SK-N-SH (cell line): ENCODE data around the gene EMP3. TPM values are rescaled to one million over a fixed set of nuclear protein-coding genes. Genes with fewer than 3 reads are reported as not detected.

Source experiments
- CTCF ChIA-PET: fragments of 300-600, 350-600 bp; formaldehyde crosslinking; extraction: SDS; loops from one replicate; lab custom pipeline; 2021; lab: Yijun Ruan, JAX
- POLR2A ChIA-PET: fragments of 350-600 bp; sonication (Branson Sonifier 250); formaldehyde crosslinking; extraction: SDS; loops from one replicate; lab custom pipeline; 2020; ENCODE audit warnings: antibody characterized with exemption, inconsistent platforms; lab: Yijun Ruan, JAX
- DNase-seq: peaks from one replicate; pipeline ENCODE4 v3.0.0; 2012
- H2AFZ ChIP-seq: fragments of 200-600 bp; sonication (generic); 2 replicates; pipeline ENCODE4 v1.8.1; 2016; ENCODE audit warnings: antibody characterized with exemption, mild to moderate bottlenecking, low read depth
- H3F3A ChIP-seq: fragments of 200-600 bp; sonication (generic); replicated peaks from 2 replicates; pipeline ENCODE3; 2016; ENCODE audit warnings: antibody characterized with exemption, mild to moderate bottlenecking; ENCODE audit not compliant: insufficient read depth
- H3K27ac ChIP-seq, 2 experiments: fragments of 200-500 bp in 1 of 2; fragments of 200-600 bp in 1 of 2; sonication (Bioruptor generic) in 1 of 2; sonication (generic), shearing (Covaris generic) in 1 of 2; 2 replicates each; pipeline versions ENCODE4 v1.5.1 to v1.6.1; 2014 to 2016; ENCODE audit warnings: low read depth in 2 of 2, inconsistent platforms in 1 of 2, low read length in 1 of 2, mild to moderate bottlenecking in 1 of 2, mixed read lengths in 1 of 2
- H3K27me3 ChIP-seq: fragments of 200-600 bp; sonication (generic), shearing (Covaris generic); 2 replicates; pipeline ENCODE4 v1.6.1; 2016; ENCODE audit warnings: mixed run types; ENCODE audit not compliant: insufficient read depth
- H3K36me3 ChIP-seq, 2 experiments: fragments of 200-500 bp in 1 of 2; fragments of 200-600 bp in 1 of 2; sonication (Bioruptor generic) in 1 of 2; sonication (generic) in 1 of 2; replicated peaks in 1 of 2; 2 replicates each; pipeline versions ENCODE3 to v1.5.1; 2014 to 2016; ENCODE audit warnings: low read length in 1 of 2, mild to moderate bottlenecking in 1 of 2; ENCODE audit not compliant: insufficient read depth in 2 of 2, control insufficient read depth in 1 of 2
- H3K4me1 ChIP-seq, 2 experiments: fragments of 200-500 bp in 1 of 2; fragments of 200-600 bp in 1 of 2; sonication (Bioruptor generic) in 1 of 2; sonication (generic), shearing (Covaris generic) in 1 of 2; 2 replicates each; pipeline versions ENCODE4 v1.5.1 to v1.6.1; 2014 to 2016; ENCODE audit warnings: low read depth in 1 of 2, low read length in 1 of 2, mixed run types in 1 of 2; ENCODE audit not compliant: insufficient read depth in 2 of 2, control insufficient read depth in 1 of 2
- H3K4me2 ChIP-seq: fragments of 200-600 bp; sonication (generic), shearing (Covaris generic); 2 replicates; pipeline ENCODE4 v1.6.1; 2017; ENCODE audit warnings: mixed run types
- H3K4me3 ChIP-seq, 2 experiments: fragments of 200-500 bp in 1 of 2; fragments of 200-600 bp in 1 of 2; sonication (Bioruptor generic) in 1 of 2; sonication (generic), shearing (Covaris generic) in 1 of 2; 2 replicates each; pipeline versions ENCODE4 v1.5.1 to v1.8.1; 2014 to 2016; ENCODE audit warnings: low read depth in 2 of 2, inconsistent platforms in 1 of 2, low read length in 1 of 2, mild to moderate bottlenecking in 1 of 2, mixed read lengths in 1 of 2, moderate library complexity in 1 of 2
- H3K79me2 ChIP-seq: fragments of 200-600 bp; sonication (generic); 2 replicates; pipeline ENCODE4 v1.8.1; 2017; ENCODE audit warnings: mild to moderate bottlenecking; ENCODE audit not compliant: insufficient read depth
- H3K9ac ChIP-seq: fragments of 200-600 bp; sonication (generic); 2 replicates; pipeline ENCODE4 v1.6.1; 2017; ENCODE audit warnings: mixed run types
- H3K9me2 ChIP-seq: fragments of 200-600 bp; sonication (generic); 2 replicates; pipeline ENCODE4 v1.6.1; 2017; ENCODE audit warnings: mixed run types
- H3K9me3 ChIP-seq: fragments of 200-600 bp; sonication (generic); 2 replicates; pipeline ENCODE4 v1.6.1; 2017; ENCODE audit warnings: mixed run types, mild to moderate bottlenecking, moderate library complexity
- H4K20me1 ChIP-seq: fragments of 200-600 bp; sonication (generic); 2 replicates; pipeline ENCODE4 v1.6.1; 2017; ENCODE audit warnings: mild to moderate bottlenecking, mixed run types; ENCODE audit not compliant: insufficient read depth
- ELF1 ChIP-seq: IDR thresholded peaks from 2 replicates; pipeline ENCODE4 v1.4.0; 2012
- EP300 ChIP-seq, 2 experiments: IDR thresholded peaks; 2 replicates each; pipeline versions ENCODE4 v1.4.0 to v1.6.1; 2012; ENCODE audit warnings: borderline replicate concordance in 1 of 2, low read depth in 1 of 2, low read length in 1 of 2
- EZH2phosphoT487 ChIP-seq: fragments of 200-600 bp; sonication (generic); IDR thresholded peaks from 2 replicates; pipeline ENCODE4 v1.6.1; 2017; ENCODE audit warnings: low read depth, mixed run types, mild to moderate bottlenecking, antibody characterized with exemption, moderate library complexity, borderline replicate concordance
- FOXM1 ChIP-seq: IDR thresholded peaks from 2 replicates; pipeline ENCODE4 v1.4.0; 2012; ENCODE audit warnings: low read depth, mild to moderate bottlenecking
- GABPA ChIP-seq: IDR thresholded peaks from 2 replicates; pipeline ENCODE4 v1.4.0; 2012; ENCODE audit warnings: low read depth, mild to moderate bottlenecking
- JUND ChIP-seq: IDR thresholded peaks from 2 replicates; pipeline ENCODE4 v1.4.0; 2012
- MXI1 ChIP-seq: IDR thresholded peaks from 2 replicates; pipeline ENCODE4 v1.6.1; 2012; ENCODE audit warnings: mild to moderate bottlenecking, low read depth, low read length, improper control_type of control experiment
- NFIC ChIP-seq: IDR thresholded peaks from 2 replicates; pipeline ENCODE4 v1.4.0; 2012; ENCODE audit warnings: borderline replicate concordance
- NRF1 ChIP-seq: IDR thresholded peaks from 2 replicates; pipeline ENCODE4 v1.6.1; 2012; ENCODE audit warnings: low read depth, mild to moderate bottlenecking, low read length
- POLR2AphosphoS5 ChIP-seq: IDR thresholded peaks from 2 replicates; pipeline ENCODE4 v1.6.1; 2012; ENCODE audit warnings: low read depth, low read length
- RCOR1 ChIP-seq: fragments of 150-350 bp; IDR thresholded peaks from 2 replicates; pipeline ENCODE4 v1.6.1; 2017; ENCODE audit warnings: antibody characterized with exemption, low read length
- RFX5 ChIP-seq: IDR thresholded peaks from 2 replicates; pipeline ENCODE4 v1.6.1; 2012; ENCODE audit warnings: mild to moderate bottlenecking, improper control_type of control experiment, low read length
- RXRA ChIP-seq: IDR thresholded peaks from 2 replicates; pipeline ENCODE4 v1.4.0; 2012; ENCODE audit warnings: low read depth, mild to moderate bottlenecking, borderline replicate concordance
- SMC3 ChIP-seq: IDR thresholded peaks from 2 replicates; pipeline ENCODE4 v1.6.1; 2012; ENCODE audit warnings: low read depth, low read length, improper control_type of control experiment
- TAF1 ChIP-seq: IDR thresholded peaks from 2 replicates; pipeline ENCODE4 v1.6.1; 2012; ENCODE audit warnings: low read depth, mild to moderate bottlenecking, low read length, moderate library complexity, borderline replicate concordance
- TCF12 ChIP-seq: IDR thresholded peaks from 2 replicates; pipeline ENCODE4 v1.4.0; 2012
- YY1 ChIP-seq: IDR thresholded peaks from 2 replicates; pipeline ENCODE4 v1.4.0; 2012; ENCODE audit warnings: low read depth, mild to moderate bottlenecking
- whole genome bisulfite sequencing: methylation state at CpG from one replicate; pipeline ENCODE4 v1.1.6; 2017; ENCODE audit warnings: low lambda C conversion rate; 5-methylcytosine and 5-hydroxymethylcytosine counted together
- polyA plus RNA-seq, 3 experiments: library from polyadenylated mRNA; depleted of rRNA; stranded (reverse); fragments of >200 nt; gene quantifications; 2 replicates each; pipeline ENCODE4 v1.2.3, GENCODE V29; 2012
- TF ChIP-seq, protein P1 (sequence below): IDR thresholded peaks from 2 replicates; pipeline ENCODE4 v1.4.0; 2012; ENCODE audit warnings: low read depth, borderline replicate concordance
- TF ChIP-seq, protein P2 (sequence below): IDR thresholded peaks from 2 replicates; pipeline ENCODE4 v1.4.0; 2012; ENCODE audit warnings: low read depth, borderline replicate concordance
- TF ChIP-seq, protein P3 (sequence below): fragments of 150-350 bp; IDR thresholded peaks from 2 replicates; pipeline ENCODE4 v1.6.1; 2016; ENCODE audit warnings: mild to moderate bottlenecking, low read depth, low read length
- TF ChIP-seq, protein P4 (sequence below): fragments of 200-600 bp; sonication (generic); IDR thresholded peaks from 2 replicates; pipeline ENCODE4 v1.6.1; 2017; ENCODE audit warnings: antibody characterized with exemption, mild to moderate bottlenecking, moderate library complexity
- TF ChIP-seq, protein P5 (sequence below): IDR thresholded peaks from 2 replicates; pipeline ENCODE4 v1.4.0; 2012; ENCODE audit warnings: low read depth

The EMP3 gene
- polyA plus RNA-seq, 1 of the 3 experiments (the other 2 are of a cell fraction) = 263 TPM

DNA sequence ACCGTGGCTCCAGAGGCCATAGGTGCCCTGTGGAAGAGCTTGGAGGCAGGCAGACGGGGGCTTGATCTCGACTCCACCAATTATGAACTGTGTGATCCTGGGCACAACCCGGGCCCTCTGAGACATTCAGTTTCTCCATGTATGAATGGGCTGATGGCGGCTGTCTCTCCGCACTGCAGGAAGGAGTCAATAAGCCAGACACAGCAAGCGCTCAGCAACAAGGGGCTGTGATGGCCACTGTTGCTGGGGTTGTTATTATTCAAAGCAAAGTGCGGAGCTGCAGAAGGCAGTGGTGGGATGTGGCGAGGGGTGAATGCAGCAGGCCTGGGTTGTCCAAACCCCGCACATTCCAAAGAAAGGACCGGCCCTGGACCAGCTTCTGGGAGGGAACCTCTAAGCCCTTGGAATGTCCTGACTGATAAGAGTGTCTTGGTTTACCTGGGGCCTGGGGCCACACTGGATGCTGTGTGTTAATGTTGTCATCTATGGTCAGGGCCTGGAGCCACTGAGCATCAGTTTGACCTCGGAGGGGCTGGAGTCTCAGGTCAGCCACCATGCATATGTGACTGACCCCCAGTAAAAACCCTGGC is 30.1 kb downstream of the EMP3 start:
- no peak overlapping the region for H2AFZ ChIP-seq
- CTCF ChIA-PET = no interaction called here

DNA sequence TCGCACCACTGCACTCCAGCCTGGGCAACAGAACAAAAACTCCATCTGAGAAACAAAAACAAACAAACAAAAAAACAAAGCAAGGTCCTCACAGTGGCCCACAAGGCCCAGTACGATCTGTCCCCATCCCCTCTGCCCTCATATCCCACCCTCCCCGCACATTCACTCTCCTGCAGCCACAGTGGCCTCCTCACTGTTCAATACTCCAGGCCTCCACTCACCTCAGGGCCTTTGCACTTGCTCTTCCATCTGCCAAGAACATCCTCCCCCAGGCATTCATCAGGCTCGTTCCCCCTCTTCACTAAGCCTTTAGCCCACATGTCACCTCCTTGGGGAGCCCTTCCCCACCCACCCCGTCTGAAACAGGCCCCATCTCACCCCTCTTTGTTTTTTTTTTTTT is 33.8 kb downstream of the EMP3 start:
- Histone ChIP-seq H3K9me2 (no peaks in the 10 kb centered on the region), H3K4me2 (no peak overlapping the region), H3K36me3 (no peaks in the 10 kb centered on the region)

More for the DNA sequence above, 30.1 kb downstream of the EMP3 start:
- H3K4me2 ChIP-seq = no peak overlapping the region
- no peak overlapping the region for H3K4me3 ChIP-seq
- H3K27ac ChIP-seq = no peak overlapping the region
- H3K27me3 ChIP-seq = no peaks in the 10 kb centered on the region
- H3K36me3 ChIP-seq = no peaks in the 10 kb centered on the region
- H4K20me1 ChIP-seq = no peaks in the 10 kb centered on the region
- H3K9me3 ChIP-seq = no peaks in the 10 kb centered on the region
- DNase-seq = no peak
- WGBS = 90% methylated on average over 12 of the region's 12 CpGs
- H3K9me2 ChIP-seq = no peaks in the 10 kb centered on the region
- no peaks in the 10 kb centered on the region for H3K79me2 ChIP-seq
- peaks cover 5% of the 10 kb centered on the region for H3F3A ChIP-seq
- no peak overlapping the region for H3K9ac ChIP-seq
- POLR2A ChIA-PET = no interaction called here
- TF ChIP-seq ELF1 (no peak), FOXM1 (no peak), NFIC (no peak), SMC3 (no peak), GABPA (no peak), JUND (no peak), MXI1 (no peak), TCF12 (no peak), RXRA (no peak), EZH2phosphoT487 (no peak), TAF1 (no peak), RFX5 (no peak), EP300 (IDR thresholded peaks at IDR 0.05; ENCODE audit: borderline replicate concordance in 1 of 2, low read depth in 1 of 2, low read length in 1 of 2) (no peak), YY1 (no peak), RCOR1 (no peak)
- TF ChIP-seq, protein P1, sequence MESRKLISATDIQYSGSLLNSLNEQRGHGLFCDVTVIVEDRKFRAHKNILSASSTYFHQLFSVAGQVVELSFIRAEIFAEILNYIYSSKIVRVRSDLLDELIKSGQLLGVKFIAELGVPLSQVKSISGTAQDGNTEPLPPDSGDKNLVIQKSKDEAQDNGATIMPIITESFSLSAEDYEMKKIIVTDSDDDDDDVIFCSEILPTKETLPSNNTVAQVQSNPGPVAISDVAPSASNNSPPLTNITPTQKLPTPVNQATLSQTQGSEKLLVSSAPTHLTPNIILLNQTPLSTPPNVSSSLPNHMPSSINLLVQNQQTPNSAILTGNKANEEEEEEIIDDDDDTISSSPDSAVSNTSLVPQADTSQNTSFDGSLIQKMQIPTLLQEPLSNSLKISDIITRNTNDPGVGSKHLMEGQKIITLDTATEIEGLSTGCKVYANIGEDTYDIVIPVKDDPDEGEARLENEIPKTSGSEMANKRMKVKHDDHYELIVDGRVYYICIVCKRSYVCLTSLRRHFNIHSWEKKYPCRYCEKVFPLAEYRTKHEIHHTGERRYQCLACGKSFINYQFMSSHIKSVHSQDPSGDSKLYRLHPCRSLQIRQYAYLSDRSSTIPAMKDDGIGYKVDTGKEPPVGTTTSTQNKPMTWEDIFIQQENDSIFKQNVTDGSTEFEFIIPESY = no peak
- TF ChIP-seq, protein P2, sequence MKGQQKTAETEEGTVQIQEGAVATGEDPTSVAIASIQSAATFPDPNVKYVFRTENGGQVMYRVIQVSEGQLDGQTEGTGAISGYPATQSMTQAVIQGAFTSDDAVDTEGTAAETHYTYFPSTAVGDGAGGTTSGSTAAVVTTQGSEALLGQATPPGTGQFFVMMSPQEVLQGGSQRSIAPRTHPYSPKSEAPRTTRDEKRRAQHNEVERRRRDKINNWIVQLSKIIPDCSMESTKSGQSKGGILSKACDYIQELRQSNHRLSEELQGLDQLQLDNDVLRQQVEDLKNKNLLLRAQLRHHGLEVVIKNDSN = no peak
- H3K4me1 ChIP-seq = peaks cover 0 to 2% of the 10 kb centered on the region in 2 experiments; a peak in 1 of 4 replicates

More for the DNA sequence above, 33.8 kb downstream of the EMP3 start:
- no peak overlapping the region for H3K9ac ChIP-seq
- H3K4me3 ChIP-seq = no peak overlapping the region
- H3K4me1 ChIP-seq = peaks cover 0 to 4% of the 10 kb centered on the region in 2 experiments; a peak in 1 of 4 replicates
- no peaks in the 10 kb centered on the region for H3K79me2 ChIP-seq
- no peak overlapping the region for H2AFZ ChIP-seq
- no peaks in the 10 kb centered on the region for H3K27me3 ChIP-seq
- TF ChIP-seq, protein P3, sequence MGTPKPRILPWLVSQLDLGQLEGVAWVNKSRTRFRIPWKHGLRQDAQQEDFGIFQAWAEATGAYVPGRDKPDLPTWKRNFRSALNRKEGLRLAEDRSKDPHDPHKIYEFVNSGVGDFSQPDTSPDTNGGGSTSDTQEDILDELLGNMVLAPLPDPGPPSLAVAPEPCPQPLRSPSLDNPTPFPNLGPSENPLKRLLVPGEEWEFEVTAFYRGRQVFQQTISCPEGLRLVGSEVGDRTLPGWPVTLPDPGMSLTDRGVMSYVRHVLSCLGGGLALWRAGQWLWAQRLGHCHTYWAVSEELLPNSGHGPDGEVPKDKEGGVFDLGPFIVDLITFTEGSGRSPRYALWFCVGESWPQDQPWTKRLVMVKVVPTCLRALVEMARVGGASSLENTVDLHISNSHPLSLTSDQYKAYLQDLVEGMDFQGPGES = no peak
- TF ChIP-seq RFX5 = no peak
- TF ChIP-seq, protein P4, sequence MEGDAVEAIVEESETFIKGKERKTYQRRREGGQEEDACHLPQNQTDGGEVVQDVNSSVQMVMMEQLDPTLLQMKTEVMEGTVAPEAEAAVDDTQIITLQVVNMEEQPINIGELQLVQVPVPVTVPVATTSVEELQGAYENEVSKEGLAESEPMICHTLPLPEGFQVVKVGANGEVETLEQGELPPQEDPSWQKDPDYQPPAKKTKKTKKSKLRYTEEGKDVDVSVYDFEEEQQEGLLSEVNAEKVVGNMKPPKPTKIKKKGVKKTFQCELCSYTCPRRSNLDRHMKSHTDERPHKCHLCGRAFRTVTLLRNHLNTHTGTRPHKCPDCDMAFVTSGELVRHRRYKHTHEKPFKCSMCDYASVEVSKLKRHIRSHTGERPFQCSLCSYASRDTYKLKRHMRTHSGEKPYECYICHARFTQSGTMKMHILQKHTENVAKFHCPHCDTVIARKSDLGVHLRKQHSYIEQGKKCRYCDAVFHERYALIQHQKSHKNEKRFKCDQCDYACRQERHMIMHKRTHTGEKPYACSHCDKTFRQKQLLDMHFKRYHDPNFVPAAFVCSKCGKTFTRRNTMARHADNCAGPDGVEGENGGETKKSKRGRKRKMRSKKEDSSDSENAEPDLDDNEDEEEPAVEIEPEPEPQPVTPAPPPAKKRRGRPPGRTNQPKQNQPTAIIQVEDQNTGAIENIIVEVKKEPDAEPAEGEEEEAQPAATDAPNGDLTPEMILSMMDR = no peak
- no peak for TF ChIP-seq POLR2AphosphoS5
- no peak for TF ChIP-seq NRF1
- TF ChIP-seq JUND = no peak
- TF ChIP-seq, protein P5, sequence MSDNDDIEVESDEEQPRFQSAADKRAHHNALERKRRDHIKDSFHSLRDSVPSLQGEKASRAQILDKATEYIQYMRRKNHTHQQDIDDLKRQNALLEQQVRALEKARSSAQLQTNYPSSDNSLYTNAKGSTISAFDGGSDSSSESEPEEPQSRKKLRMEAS = no peak
- TF ChIP-seq, all 33 proteins: peak for 0
- H3F3A ChIP-seq = peaks cover 5% of the 10 kb centered on the region
- ChIA-PET POLR2A (no interaction called here), CTCF (interaction anchor here (1.7 kb wide), 1 partner anchor 32 kb away, joined by 8 read pairs; the partner anchor contains the start of gene KDELR1)
- WGBS = 90% methylated on average over 5 of the region's 5 CpGs
- no peaks in the 10 kb centered on the region for H3K9me3 ChIP-seq
- no peak for DNase-seq
- H4K20me1 ChIP-seq = no peaks in the 10 kb centered on the region
- no peak overlapping the region for H3K27ac ChIP-seq
